MM.1S (cell line): ENCODE data around the gene ALAS1.

Source experiments
- DNase-seq: peaks from one replicate; pipeline ENCODE4 v3.0.0-alpha.2; 2015
- H2AFZ ChIP-seq: fragments of 300-600 bp; sonication (generic); 2 replicates; pipeline ENCODE4 v1.6.0; 2016; ENCODE audit warnings: antibody characterized with exemption, low read length
- H3F3A ChIP-seq: fragments of 300-600 bp; sonication (generic); 2 replicates; pipeline ENCODE4 v1.6.1; 2016; ENCODE audit warnings: mild to moderate bottlenecking, antibody characterized with exemption, low read length, moderate library complexity, mixed read lengths; ENCODE audit not compliant: insufficient read depth
- H3K27ac ChIP-seq: fragments of 300-600 bp; sonication (generic); 2 replicates; pipeline ENCODE4 v1.5.1; 2016; ENCODE audit warnings: mild to moderate bottlenecking, low read length
- H3K27me3 ChIP-seq: fragments of 300-600 bp; sonication (generic); replicated peaks from 2 replicates; pipeline ENCODE4 v1.6.0; 2016; ENCODE audit warnings: low read length; ENCODE audit not compliant: insufficient read depth
- H3K36me3 ChIP-seq: fragments of 300-600 bp; sonication (generic); replicated peaks from 2 replicates; pipeline ENCODE4 v1.6.1; 2016; ENCODE audit warnings: mild to moderate bottlenecking, low read length, mixed read lengths; ENCODE audit not compliant: insufficient read depth
- H3K4me1 ChIP-seq: fragments of 300-600 bp; sonication (generic); 2 replicates; pipeline ENCODE4 v1.6.1; 2016; ENCODE audit warnings: low read length, mixed read lengths
- H3K4me2 ChIP-seq: fragments of 300-600 bp; sonication (generic); 2 replicates; pipeline ENCODE4 v1.6.0; 2016; ENCODE audit warnings: low read depth, low read length
- H3K4me3 ChIP-seq: fragments of 300-600 bp; sonication (generic); 2 replicates; pipeline ENCODE4 v1.5.1; 2016; ENCODE audit warnings: low read length, mixed read lengths
- H3K79me2 ChIP-seq: fragments of 300-600 bp; sonication (generic); 2 replicates; pipeline ENCODE4 v1.6.1; 2016; ENCODE audit warnings: mixed run types, low read length, mixed read lengths
- H3K9ac ChIP-seq: fragments of 300-600 bp; sonication (generic); 2 replicates; pipeline ENCODE4 v1.6.1; 2016; ENCODE audit warnings: low read length, mixed read lengths
- H3K9me2 ChIP-seq: fragments of 300-600 bp; sonication (generic); replicated peaks from 2 replicates; pipeline ENCODE4 v1.6.1; 2016; ENCODE audit warnings: mild to moderate bottlenecking, low read length, mixed read lengths; ENCODE audit not compliant: insufficient read depth
- H3K9me3 ChIP-seq: fragments of 300-600 bp; sonication (generic); replicated peaks from 2 replicates; pipeline ENCODE4 v1.6.1; 2016; ENCODE audit warnings: mild to moderate bottlenecking, low read length, mixed read lengths; ENCODE audit not compliant: insufficient read depth
- H4K20me1 ChIP-seq: fragments of 300-600 bp; sonication (generic); 2 replicates; pipeline ENCODE4 v1.6.1; 2016; ENCODE audit warnings: mild to moderate bottlenecking, low read length, moderate library complexity, mixed read lengths; ENCODE audit not compliant: insufficient read depth
- EZH2 ChIP-seq: fragments of 300-600 bp; sonication (generic); optimal IDR thresholded peaks from 2 replicates; pipeline ENCODE3; 2017; ENCODE audit warnings: low read depth, mild to moderate bottlenecking, antibody characterized with exemption, low read length, mixed read lengths
- EZH2phosphoT487 ChIP-seq: fragments of 300-600 bp; sonication (generic); IDR thresholded peaks from 2 replicates; pipeline ENCODE4 v1.6.1; 2018; ENCODE audit warnings: antibody characterized with exemption, low read length
- TF ChIP-seq, protein P1 (sequence below): fragments of 300-600 bp; sonication (generic); IDR thresholded peaks from 2 replicates; pipeline ENCODE4 v1.5.1; 2016; ENCODE audit warnings: antibody characterized with exemption, low read length, mixed read lengths

Gene ALAS1

GRCh38 chr3:52198643-52199608 lies 966 bp downstream of the ALAS1 start:
- Histone ChIP-seq H3K36me3 (no peaks in the 10 kb centered on the region; the same call in none of the 2 replicates), H3K4me1 (peaks cover 11% of the 10 kb centered on the region), H3K27ac (no peak overlapping the region), H3K9me3 (no peaks in the 10 kb centered on the region), H3K79me2 (peaks cover 16% of the 10 kb centered on the region), H3K9me2 (no peaks in the 10 kb centered on the region), H2AFZ (peak overlapping the region; percentile 91), H4K20me1 (no peaks in the 10 kb centered on the region), H3K9ac (peak overlapping the region; percentile 73), H3F3A (no peaks in the 10 kb centered on the region), H3K4me2 (peak overlapping the region; percentile 76), H3K27me3 (no peaks in the 10 kb centered on the region), H3K4me3 (peak overlapping the region; percentile 82)
- DNase-seq = no peak
- no peak for TF ChIP-seq EZH2
- TF ChIP-seq, protein P1, sequence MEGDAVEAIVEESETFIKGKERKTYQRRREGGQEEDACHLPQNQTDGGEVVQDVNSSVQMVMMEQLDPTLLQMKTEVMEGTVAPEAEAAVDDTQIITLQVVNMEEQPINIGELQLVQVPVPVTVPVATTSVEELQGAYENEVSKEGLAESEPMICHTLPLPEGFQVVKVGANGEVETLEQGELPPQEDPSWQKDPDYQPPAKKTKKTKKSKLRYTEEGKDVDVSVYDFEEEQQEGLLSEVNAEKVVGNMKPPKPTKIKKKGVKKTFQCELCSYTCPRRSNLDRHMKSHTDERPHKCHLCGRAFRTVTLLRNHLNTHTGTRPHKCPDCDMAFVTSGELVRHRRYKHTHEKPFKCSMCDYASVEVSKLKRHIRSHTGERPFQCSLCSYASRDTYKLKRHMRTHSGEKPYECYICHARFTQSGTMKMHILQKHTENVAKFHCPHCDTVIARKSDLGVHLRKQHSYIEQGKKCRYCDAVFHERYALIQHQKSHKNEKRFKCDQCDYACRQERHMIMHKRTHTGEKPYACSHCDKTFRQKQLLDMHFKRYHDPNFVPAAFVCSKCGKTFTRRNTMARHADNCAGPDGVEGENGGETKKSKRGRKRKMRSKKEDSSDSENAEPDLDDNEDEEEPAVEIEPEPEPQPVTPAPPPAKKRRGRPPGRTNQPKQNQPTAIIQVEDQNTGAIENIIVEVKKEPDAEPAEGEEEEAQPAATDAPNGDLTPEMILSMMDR = no peak
- no peak for TF ChIP-seq EZH2phosphoT487

- H3K9ac ChIP-seq = no peak overlapping the region
- no peak overlapping the region for H3K4me3 ChIP-seq
- no peak for TF ChIP-seq EZH2
- TF ChIP-seq, protein P1 = no peak
- TF ChIP-seq EZH2phosphoT487 = no peak
- H3K9me2 ChIP-seq = no peaks in the 10 kb centered on the region
- H3F3A ChIP-seq = no peaks in the 10 kb centered on the region
- peaks cover 16% of the 10 kb centered on the region for H3K79me2 ChIP-seq
- H2AFZ ChIP-seq = no peak overlapping the region
- no peaks in the 10 kb centered on the region for H3K9me3 ChIP-seq
- no peaks in the 10 kb centered on the region; the same call in none of the 2 replicates for H3K36me3 ChIP-seq
- H3K27ac ChIP-seq = no peak overlapping the region
- no peaks in the 10 kb centered on the region for H3K27me3 ChIP-seq
- peaks cover 11% of the 10 kb centered on the region for H3K4me1 ChIP-seq
- H4K20me1 ChIP-seq = no peaks in the 10 kb centered on the region
- no peak for DNase-seq
- H3K4me2 ChIP-seq = no peak overlapping the region
Observed at GRCh38 chr3:52200981-52201679, 3.2 kb downstream of the ALAS1 start.

DNA sequence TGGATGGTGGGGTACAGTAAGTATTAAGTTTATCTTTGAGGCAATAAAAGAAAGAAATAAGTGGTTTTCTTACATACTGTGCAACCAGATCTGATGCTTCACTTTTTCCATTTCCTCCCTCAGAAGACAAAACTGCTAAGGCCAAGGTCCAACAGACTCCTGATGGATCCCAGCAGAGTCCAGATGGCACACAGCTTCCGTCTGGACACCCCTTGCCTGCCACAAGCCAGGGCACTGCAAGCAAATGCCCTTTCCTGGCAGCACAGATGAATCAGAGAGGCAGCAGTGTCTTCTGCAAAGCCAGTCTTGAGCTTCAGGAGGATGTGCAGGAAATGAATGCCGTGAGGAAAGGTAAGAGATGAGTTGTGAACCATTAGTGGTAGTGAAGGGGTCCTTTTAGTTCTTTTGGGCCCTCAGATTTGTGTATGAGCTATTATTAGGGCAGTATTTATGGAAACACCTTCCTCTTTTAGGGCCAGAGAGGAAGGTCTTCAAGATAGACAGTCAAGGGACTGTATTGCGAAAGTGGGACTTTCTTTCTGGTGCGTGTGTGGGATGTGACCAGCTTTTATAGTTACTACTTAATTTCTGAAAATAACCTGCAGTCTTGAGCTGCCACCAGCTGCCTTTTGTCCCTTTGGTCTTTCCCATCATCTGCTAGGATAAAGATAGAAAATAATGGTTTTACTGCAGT lies 4.6 kb downstream of the ALAS1 start:
- H3K4me1 ChIP-seq = peaks cover 9% of the 10 kb centered on the region
- H3K4me3 ChIP-seq = no peak overlapping the region
- TF ChIP-seq EZH2phosphoT487 (no peak), EZH2 (no peak)
- TF ChIP-seq, protein P1 = no peak
- DNase-seq = no peak
- peaks cover 16% of the 10 kb centered on the region for H3K79me2 ChIP-seq
- no peak overlapping the region for H3K4me2 ChIP-seq
- H4K20me1 ChIP-seq = no peaks in the 10 kb centered on the region
- no peaks in the 10 kb centered on the region for H3K9me2 ChIP-seq
- no peak overlapping the region for H3K9ac ChIP-seq
- H3K36me3 ChIP-seq = no peaks in the 10 kb centered on the region; the same call in none of the 2 replicates
- no peaks in the 10 kb centered on the region for H3K27me3 ChIP-seq
- no peaks in the 10 kb centered on the region for H3F3A ChIP-seq
- H3K27ac ChIP-seq = no peak overlapping the region
- H2AFZ ChIP-seq = no peak overlapping the region
- no peaks in the 10 kb centered on the region for H3K9me3 ChIP-seq
